Measurements from ENCODE around the gene DYNLL1. TPM values are rescaled to one million over a fixed set of nuclear protein-coding genes. Genes with fewer than 3 reads are reported as not detected.
"Not testable (repeated sequence)": the region's sequence is repeated elsewhere in the genome, so short reads cannot be mapped to it uniquely, and the experiment has no call there.

Gene DYNLL1
- polyA plus RNA-seq (ENCODE audit: insufficient read length in 4 of 4) = 100 to 1,000 TPM; 450 to 544 (median 503) TPM

DNA sequence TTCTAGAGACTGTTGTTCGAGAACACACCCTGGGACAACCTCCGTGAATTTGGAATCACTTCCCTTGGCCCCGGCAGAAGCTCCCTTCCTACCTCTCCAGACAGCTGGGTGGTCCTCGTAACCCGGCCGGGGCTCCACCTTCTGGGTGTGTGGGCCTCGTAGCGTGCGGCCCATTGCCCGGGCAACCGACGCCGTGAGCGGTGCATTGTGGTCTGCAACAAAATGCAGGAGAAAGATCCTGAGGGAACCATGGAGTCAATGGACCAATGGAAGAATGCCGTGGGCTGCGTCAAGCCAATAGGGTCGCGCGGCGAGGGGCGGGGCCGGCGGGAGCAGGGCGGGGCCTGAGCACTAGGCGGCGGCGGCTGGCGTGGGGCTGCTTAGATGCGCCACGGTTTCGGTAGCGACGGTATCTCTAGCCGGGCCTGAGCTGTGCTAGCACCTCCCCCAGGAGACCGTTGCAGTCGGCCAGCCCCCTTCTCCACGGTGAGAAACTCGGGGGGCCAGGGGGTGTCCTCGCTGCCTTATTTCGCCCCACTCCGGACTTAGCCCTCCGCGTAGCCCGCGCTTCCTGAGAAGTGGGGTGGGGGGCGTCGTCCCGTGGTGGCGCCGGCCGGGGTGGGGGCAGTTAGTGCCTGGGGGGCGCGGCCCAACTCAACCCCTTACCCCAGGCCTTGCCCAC, at the start of gene DYNLL1:
Gene DYNLL1, plus strand, starts transcription at position 383 of the 682 bp plus-strand sequence. CDS start 309 bp downstream, outside the sequence.
- peak; percentile 91 to 95 (median 94) for DNase-seq (ENCODE audit: low read depth in 4 of 4, low spot score in 3 of 4)

DNA sequence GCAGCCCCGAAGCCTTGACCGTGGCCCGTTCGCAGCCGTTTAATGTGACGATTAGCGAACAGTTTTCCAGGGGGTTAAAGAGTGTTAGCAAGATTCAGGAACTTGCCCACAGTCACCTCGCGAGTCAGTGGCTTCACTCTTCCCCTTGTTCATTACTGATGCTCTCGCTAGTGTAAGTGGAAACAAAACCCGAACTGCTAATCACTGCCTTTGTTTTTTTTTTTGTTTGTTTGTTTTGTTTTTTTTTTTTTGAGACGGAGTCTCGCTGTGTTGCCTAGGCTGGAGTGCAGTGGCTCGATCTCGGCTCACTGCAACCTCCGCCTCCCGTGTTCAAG, 49.1 kb upstream of the DYNLL1 start:
- not testable (repeated sequence) for DNase-seq (ENCODE audit: low read depth in 4 of 4, low spot score in 3 of 4)

DNA sequence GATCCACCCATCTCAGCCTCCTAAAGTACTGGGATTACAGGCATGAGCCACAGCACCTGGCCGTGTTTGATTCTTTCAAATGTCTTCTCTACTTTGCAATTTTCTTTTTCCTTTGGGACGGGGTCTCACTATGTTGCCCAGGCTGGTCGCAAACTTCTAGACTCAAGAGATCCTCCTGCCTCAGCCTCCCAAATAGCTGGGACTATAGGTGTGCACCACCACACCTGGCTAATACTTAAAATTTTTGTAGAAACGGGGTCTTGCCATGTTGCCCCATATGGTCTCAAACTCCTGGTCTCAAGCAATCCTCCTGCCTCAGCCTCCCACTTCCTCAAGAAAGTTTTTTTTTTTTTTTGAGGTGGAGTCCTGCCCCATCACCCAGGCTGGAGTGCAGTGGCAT, 47.9 kb upstream of the DYNLL1 start:
- DNase-seq (ENCODE audit: low read depth in 4 of 4, low spot score in 3 of 4) = no peak

DNA sequence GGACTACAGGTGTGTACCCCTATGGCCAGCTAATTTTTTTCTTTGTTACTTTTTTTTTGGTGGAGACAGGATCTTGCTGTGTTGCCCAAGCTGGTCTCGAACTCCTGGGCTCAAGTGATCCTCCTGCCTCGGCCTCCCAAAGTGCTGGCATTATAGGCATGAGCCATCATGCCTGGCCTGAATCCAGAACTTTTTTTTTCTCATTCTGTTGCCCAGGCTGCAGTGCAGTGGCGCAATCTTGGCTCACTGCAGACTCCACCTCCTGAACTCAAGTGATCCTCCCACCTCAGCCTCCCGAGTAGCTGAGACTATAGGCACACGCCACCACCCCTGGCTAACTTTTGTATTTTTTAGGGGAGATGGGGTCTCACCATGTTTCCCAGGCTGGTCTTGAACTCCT, 43.4 kb upstream of the DYNLL1 start:
- DNase-seq (ENCODE audit: low read depth in 4 of 4, low spot score in 3 of 4) = not testable (repeated sequence)

DNA sequence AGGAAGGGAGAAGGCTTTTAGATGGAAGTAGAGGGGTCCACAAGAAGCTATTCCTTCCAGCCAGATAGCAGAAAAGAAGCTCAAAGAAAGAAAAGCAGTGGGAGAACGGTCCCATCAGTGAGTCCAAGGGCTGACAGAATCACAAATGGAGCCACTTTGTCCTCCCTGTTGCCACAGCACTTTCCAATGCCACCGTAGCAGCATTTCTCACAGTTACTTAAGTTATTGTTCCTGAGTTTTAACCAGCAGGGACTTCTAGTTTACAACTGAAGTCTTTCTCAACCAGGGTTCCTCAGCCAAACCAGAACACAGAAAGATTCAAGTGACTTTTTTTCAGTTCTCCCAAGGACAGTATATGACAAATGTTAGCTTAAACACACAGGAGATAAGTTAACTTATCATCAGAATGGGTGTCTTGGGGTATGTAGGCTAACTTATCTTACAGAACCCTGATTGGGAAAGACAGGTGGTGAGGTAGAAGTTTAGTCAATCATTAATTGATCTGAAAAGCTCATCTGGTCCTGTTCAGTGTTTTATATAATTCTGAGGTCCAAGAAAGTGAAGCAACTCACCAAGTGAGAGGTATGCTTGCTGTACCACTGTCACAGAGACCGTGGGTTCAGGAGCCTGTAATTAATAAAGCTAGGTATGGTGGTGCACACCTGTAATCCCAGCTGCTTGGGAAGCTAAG, 42.7 kb upstream of the DYNLL1 start:
- no peak for DNase-seq (ENCODE audit: low read depth in 4 of 4, low spot score in 3 of 4)

DNA sequence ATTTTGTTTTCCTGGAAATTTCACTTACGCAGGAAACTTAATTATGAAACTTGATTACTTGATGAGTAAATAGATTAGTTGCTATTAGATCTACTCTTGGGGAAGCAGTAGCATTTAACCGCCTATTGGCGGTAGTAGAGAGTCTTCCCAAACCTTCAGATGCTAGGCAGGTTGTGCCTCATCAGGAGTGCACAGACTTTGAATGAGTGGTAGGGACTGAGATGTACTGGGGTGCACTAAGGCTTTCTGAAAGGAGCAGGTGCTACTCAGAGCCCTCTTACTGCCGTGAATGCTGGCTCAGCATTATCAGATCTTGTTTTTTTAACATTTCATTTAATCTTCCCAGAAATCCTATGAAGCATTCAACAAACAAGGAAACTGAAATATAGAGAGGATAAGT, 41.9 kb upstream of the DYNLL1 start:
- DNase-seq (ENCODE audit: low read depth in 4 of 4, low spot score in 3 of 4) = no peak

DNA sequence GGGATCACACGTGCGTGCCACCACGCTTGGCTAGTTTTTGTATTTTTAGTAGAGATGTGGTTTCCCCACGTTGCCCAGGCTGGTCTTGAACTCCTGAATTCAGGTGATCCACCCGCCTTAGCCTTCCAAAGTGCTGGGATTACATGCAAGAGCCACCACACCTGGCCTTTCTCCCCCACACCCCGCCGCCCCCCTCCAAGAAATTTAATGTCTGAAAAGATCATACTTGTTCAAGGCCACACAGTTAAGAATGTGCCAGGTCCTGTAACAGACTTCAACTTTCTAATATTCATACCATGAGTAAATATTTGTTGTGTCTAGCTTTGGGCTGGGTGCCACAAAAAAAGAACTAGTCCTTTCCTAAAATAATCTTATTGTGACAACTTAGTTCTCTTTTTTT, 40.6 kb upstream of the DYNLL1 start:
- no peak for DNase-seq (ENCODE audit: low read depth in 4 of 4, low spot score in 3 of 4)

DNA sequence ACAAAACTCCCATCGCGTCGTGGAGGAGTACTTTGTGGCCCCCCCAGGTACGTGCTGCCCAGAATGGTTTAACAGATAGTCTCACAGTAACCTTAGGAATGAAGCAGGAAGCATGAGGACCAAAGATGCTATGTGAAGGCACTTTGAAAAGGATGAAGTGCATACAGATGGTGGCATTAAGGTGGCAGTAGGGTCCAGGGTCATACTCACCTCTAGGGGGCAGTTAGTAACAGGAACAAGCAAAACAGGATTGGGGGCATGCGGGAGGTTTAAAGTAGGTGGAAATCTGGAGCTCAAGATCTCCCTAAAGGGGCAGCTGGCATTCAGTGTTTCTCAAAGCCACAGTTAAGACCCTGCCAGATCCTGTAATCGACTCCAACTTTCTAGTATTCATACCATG, 38.8 kb upstream of the DYNLL1 start:
- DNase-seq (ENCODE audit: low read depth in 4 of 4, low spot score in 3 of 4) = no peak

DNA sequence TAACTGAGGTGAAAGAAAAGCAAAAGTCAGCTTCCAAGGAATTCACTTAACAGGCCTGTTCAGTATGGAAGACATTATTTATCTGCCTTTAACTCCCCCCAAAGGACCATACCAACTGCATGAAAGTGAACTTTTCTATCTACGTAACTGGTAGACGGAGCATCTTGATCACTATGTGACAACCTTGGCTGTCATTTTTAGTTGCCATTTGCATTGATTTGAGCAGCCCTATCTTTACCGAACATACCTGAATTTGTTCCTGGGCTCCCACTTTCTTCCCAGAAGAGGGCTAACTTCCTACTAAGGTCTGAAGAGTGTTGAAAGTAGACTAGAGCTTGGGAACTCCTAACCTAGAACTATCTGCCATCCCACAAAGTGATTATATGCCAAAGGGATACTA, 35.8 kb upstream of the DYNLL1 start:
- no peak for DNase-seq (ENCODE audit: low read depth in 4 of 4, low spot score in 3 of 4)

DNA sequence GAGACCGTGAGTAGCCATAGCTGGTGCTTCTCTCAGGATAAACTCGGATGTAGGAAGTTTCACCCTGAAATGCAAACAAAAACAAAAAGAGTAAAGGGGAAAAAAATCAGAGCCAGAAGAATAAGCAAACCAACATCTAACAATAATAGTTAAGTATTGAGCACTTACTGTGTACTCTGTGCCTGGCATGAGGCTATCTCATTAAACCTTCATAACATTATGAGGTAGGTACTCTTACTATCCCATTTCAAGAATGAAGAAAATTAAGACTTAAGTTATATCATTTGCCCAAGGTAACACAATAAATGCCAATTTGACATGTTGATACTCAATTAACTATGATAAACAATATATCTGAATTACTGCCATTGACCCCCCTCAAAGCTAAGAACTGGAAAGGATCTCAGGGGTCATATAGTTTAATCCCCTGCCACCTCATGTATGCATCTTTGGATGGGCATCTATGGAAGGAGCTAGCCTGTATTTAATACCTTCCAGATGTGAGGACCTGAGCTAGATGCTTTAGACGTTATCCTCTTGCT, 33.7 kb upstream of the DYNLL1 start:
- no peak for DNase-seq (ENCODE audit: low read depth in 4 of 4, low spot score in 3 of 4)

DNA sequence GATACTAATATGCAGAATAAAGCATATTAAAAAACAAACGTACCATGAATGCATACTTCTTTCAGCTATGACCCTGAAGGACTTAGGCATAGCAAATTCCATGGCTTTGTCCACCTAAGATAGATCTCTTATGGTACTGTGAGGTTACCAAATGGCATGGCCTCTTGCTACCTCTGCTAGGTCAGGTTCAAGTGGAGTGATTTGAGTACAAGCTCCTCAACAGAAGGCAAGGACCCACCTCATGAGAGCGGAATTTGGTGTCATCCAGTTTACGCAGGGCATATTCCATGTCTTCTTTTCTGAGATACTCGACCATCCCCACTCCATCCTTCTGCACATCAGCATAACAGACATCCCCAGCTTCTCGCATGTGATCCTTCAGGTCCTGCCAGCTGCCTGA, 32.2 kb upstream of the DYNLL1 start:
- DNase-seq (ENCODE audit: low read depth in 4 of 4, low spot score in 3 of 4) = no peak

DNA sequence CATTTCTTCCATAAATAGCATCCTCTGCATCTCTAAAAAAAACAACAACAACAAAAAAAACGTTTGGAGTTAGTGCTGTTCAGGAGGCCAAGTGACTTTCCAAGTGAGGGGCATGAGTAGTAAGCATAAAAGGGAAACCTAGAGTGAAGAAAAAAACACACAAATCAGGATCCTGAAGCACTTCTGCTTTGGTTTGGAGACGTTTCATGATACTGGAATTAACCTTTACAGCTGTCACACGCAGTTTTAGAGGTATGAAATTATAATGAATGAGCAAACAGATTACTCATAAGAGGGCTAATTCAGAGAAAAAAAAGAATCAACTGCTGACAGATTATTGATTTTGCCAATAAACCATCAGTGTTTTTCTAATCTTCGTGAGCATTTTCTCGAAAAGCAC, 30.2 kb upstream of the DYNLL1 start:
- no peak for DNase-seq (ENCODE audit: low read depth in 4 of 4, low spot score in 3 of 4)

DNA sequence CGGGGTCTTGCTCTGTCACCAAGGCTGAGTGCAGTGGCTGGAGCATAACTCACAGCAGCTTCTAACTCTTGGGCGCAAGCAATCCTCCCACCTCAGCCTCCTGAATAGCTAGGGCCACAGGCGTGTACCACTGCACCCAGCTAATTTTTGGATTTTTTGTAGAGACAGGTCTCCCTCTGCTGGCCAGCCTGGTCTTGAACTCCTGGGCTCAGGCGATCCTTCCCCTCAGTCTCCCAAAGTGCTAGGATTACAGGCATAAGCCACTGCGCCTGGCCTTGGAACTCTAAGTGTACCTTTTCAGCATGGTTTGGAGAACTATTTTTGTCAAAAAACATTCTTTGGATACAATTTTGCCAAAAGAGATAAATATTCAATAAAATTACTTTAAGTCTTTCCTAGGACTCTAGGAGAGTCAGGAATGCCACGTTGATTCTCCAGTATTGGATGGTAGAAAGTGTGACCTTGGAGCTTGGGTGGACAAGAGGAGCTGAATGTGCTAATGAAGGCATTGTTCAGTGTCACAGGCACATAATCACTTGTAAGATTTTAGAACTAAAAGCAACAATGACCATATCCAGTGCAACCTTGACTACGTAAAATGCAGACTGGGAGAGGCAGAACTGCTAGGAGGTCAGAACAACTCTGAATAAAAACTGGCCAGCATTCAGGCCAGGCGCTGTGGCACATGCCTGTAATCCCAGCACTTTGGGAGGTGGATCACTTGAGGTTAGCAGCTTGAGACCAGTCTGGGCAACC, 29.2 kb upstream of the DYNLL1 start:
- no peak for DNase-seq (ENCODE audit: low read depth in 4 of 4, low spot score in 3 of 4)

DNA sequence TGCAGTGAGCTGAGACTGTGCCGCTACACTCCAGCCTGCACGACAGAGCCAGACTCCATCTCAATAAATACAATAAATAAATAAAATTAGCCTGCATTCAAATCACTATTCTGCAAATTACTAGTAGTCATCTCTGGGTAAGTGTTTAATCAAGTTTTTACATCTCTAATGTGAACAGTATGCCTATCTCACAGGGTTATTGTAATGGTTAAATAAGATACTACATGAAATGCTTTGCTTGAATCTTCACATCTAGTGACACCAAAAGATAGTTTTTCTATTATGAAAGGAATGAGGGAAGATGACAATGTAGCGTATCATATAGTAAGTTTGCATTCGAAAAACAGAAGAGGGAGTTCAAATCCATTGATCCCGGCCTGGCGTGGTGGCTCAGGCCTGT, 28.5 kb upstream of the DYNLL1 start:
- DNase-seq (ENCODE audit: low read depth in 4 of 4, low spot score in 3 of 4) = no peak

DNA sequence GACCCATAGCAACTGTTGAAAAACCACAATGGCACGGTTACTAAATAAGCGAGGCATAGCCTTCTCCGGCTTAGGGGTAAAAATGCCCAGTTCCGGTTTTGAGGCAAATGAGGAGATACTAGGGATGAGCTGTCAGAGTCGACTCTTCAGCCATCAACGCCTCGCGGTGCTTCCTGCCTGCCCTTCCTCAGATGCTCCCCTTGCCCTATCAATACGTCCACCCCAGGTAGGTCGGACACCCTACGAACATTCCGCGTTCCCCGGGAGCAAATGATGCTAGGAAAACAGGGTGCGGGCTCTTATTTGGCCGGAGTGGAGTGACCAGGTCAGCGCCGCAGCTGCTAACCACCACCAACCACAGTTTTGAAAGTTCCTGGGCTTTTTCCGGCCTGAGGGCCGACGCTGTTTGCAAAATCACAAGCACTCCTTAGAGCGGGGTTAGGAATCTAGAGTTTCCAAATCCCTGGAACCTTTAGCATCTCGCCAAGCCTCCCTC, 27.5 kb upstream of the DYNLL1 start:
- no peak for DNase-seq (ENCODE audit: low read depth in 4 of 4, low spot score in 3 of 4)

DNA sequence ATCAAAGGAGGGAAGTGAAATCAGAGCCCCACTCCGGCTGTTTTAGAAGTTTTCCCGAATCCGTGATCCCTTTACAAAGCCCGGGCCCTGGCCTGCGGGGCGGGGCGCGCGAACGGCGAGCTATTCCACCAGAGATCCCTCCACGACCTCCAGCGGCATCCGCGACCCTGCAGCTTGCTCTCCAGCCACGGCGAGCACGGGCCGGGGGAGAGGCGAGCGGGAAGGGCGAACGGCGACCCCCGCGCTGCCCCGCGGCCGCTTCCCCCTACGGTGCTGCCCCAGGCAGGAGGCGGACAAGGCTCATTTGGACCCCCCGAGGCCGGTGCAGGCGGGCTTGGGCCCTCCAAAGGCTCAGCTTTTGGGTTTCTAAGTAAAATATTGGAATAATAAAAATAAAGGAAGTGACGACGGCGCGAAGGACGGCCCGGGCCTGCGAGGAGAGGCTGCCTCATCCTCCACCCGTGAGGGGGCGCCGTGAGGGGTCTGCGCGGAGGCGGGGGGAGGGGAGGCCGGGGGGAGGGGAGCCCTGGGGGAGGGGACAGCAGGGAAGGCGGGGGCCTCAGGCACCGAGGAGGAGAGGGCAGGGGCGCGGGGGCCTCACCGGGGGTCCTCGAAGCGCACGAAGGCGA, 27.0 kb upstream of the DYNLL1 start:
- no peak for DNase-seq (ENCODE audit: low read depth in 4 of 4, low spot score in 3 of 4)

DNA sequence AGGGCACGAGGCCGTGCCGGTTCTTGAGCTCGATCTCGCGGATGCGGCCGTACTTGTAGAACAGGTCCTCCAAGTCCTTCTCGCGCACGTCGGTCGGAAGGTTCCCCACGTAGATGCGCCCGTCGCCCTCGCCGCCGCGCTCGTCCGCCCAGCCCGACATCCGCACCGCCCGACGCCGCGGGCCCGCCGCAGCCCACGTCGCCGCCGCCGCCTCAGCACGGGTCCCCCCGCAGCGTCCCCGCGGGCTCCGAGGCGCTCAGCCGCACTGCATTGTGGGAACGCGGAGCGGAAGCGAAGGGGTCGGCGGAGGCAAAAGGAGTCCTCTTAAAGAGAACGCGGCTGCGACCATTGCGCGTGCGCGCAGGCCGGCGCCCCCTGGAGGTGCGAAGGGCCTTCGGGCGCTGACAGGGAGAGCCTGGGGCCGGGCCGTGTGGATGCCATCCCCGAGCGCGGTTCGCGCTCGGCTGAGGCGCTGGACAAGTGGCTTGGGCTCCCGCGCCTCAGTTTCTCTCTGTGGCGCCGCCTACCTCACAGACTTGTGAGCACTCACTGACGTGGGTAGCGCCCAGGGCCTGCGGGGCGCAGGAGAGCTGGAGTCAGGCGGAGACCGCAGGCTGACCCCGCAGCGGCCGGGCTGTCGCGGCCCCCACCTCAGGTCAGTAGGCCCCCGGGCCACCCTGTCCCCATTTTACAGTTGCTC, 26.3 kb upstream of the DYNLL1 start, which contains the start of gene SRSF9:
Gene SRSF9, minus strand, starts transcription at position 299 of the 700 bp plus-strand sequence. Its CDS starts 139 bp downstream, at position 160.
- DNase-seq (ENCODE audit: low read depth in 4 of 4, low spot score in 3 of 4) = peak; percentile 90 to 93 (median 92)

DNA sequence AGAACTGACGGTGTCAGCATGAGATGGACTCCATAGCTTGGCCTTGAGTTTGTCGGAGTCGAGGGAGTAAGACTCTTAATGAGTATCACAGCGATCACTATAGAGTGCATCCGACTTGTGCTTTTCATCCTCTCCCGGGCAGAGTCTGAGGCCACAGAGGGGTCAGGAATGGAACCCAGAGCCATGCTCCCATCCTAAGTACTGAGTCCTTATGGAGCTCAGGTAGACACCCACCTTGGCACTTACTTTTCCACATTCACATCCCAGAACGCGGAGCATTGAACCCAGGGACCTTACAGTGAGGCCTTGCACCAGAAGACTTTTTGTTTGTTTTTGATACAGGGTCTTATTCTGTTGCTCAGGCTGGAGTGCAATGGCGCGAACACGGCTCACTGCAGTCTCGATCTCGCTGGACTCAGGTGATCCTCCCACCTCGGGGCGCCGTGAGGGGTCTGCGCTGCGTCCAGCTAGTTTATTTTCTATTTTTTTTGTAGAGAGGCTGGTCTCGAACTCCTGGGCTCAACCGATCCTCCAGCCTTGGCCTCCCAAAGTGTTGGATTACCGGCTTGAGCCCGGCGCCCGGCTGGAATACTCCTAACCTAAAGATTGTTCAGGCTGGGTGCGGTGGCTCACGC, 25.6 kb upstream of the DYNLL1 start:
- DNase-seq (ENCODE audit: low read depth in 4 of 4, low spot score in 3 of 4) = no peak

DNA sequence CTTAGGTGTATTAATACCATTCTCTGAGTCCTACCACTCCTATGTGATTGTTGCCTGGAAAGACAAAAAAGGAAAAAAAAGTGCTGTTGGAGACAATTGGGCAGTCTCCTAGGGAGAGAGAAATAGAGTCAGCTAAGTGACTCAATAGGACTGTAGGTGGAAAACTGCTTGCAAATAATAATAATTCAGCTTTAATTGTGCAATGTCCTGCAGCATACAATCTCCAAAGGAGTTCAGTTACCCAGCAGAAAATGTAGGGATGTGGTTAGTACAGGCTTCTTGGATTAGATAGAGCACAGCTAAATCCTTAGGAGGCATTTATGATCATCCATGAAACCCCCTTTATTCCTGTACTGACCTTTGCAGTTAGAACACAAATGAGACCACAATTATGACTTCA, 23.4 kb upstream of the DYNLL1 start:
- no peak for DNase-seq (ENCODE audit: low read depth in 4 of 4, low spot score in 3 of 4)

All from left renal pelvis (tissue), 4 donors.